ENCODE data around the gene CTIF.

Gene CTIF

DNA sequence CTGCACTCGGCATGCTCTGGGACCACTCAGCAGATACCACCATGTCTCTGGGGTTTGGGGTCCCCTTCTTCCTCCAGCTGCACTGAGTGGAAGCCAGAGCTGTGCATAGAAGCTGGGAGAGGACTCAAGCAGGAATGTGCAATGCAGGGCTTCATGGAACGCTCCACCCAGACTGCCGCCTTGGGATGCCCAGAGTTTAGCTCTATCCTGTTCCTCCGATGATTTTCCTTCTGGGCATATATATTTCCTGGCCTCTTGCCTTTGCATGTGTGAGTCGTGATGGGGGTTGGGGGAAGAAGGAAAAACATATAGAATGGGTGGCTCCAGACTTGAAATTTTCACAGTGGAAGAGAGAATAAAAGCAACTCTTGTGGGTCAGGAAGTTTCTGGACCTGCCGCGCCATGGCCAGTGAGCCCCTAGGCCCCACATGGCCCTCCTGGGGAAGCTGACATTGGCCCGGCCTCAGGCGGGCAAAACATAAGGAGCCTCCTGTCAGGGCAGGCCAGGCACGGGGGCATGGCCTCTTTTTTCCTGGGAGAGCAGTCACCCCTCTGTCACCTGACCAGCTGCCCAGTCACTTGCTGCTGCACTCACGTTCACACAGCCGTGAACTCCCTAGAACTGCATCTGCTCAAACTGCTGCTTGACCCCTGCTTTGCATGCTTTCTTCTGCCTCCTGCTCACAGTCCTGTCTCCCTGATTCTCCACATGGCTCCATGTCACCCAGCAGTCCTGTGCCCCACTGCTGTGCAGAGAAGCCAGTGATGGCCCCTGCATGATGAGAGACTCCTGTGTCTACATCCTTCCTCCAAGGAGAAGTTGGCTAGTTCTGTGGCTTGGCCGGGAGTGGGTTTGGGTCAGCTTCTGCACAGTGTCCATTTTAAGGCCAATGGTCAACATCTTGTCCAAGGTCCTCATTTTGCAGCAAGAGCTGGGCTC lies 197.8 kb downstream of the CTIF start:
- DNase-seq = no peak

DNA sequence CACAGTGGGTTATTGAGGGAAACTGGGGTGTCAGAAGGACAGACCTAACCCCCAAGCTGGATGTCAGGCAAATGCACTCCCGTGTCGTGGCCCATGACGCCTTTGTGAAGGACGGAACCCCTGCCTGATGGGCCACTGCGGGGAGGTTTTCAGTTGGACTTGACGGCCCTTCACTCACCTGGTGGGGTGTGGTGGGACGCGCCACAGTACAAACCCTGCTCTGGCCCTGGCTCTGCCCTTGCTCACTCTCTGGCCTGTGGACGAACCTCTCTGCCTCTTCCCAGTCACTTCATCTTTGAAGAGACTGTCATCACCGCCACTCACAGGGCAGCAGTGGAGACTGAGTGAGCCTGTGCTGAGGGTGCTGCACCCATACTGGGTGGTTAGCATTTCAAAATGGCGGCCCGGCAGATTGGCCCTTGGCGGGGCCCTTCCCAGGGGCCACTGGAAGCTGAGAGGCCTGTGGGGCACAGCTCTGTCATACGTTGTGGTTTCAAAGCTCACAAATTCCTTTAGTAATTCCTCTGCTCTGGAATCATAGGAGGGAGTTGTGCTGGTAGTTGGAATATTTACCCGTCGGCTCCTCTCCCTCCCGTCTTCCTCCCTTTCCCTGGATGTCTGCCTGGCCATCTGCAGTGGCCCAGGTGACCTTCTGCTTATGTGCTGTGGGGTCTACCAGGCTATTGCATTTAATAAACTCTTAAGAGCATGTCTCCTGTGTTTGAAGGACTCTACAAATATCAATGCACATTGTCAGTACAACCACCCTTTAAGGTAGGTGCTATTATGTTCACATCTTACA lies 200.6 kb downstream of the CTIF start:
- DNase-seq = no peak

DNA sequence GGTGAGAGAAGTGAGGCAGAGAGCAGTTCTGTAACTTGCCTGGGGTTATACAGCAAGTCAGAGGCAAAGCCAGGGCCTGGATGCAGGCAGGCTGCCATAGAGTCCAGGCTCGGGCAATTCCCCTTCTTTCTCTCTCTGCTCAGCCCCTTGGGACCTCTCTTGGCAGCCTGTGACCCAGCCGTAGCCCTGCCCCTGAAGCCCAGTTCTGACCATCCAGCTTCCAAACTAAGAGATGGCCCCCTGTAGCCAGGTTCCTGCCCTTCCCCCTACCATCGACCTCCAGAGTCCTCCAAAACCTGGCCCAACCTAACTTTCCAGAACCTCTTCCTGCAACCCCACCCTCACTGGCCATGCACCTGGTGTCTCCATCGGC lies 201.2 kb downstream of the CTIF start:
- no peak for DNase-seq

DNA sequence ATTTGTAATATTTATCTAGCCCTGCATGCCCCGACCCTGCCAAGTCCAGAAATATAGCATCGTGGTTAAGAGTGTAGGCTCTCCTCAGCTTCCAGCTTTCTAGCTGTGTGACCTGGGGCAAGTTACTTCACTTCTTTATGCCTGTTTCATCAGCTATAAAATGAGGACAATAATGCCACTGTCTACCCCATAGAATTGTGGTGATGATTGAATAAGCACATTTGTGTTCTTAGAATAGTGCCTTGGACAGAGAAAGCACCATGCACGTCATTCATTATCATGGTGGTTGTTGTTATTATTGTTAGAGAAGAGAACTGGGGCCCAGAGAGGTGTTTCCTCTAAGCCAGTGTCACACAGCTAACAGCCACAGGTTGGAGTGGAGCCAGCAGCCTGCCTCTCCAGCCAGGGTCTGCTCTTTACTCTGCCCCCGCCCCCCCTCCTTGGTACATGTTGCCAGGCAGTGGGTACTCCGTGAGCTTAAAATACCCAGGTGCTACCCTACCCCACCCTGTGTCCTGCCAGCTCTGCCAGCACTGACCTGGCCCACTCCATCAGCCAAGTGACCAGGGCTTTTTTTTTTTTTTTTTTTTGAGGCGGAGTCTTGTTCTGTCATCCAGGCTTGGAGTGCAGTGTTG lies 202.1 kb downstream of the CTIF start:
- DNase-seq = no peak

DNA sequence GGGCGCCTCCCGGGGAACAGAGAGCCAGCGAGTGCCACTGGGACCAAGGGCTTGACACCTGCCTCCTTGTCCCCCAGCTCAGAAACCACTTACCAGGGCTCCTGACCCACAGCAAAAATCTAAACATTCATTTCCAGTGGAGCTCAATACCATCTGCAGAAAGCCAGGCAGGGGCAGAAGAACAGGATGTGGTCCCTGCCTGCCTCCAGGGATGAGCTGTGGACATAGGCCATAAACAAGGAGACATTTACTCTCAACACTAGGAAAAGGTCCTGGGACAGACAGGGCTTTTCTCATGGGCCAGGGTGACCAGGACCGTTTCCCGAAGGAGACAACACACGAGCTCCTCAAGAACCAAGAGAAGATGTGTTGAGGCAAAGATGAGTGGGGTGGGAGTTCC lies 203.0 kb downstream of the CTIF start:
- DNase-seq = no peak

DNA sequence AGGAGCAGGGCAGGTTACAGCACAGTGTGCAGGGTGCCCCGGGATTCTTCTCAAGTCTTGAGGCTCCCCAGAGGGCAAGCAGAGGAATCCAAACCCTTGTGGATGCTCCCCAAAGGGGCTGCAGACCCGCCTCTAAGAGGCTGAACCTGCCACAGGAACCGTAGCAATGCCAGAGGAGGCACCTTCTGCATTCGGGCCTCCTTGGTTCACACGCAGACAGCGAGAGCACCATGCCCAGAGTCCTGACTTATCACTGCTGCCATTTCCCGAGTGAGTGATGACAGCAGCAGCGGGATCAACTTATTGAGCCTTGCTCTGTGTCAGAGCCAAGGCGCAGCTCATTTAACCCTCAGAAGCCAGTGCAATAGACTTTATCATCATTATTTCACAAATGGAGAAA lies 203.5 kb downstream of the CTIF start:
- DNase-seq = no peak

DNA sequence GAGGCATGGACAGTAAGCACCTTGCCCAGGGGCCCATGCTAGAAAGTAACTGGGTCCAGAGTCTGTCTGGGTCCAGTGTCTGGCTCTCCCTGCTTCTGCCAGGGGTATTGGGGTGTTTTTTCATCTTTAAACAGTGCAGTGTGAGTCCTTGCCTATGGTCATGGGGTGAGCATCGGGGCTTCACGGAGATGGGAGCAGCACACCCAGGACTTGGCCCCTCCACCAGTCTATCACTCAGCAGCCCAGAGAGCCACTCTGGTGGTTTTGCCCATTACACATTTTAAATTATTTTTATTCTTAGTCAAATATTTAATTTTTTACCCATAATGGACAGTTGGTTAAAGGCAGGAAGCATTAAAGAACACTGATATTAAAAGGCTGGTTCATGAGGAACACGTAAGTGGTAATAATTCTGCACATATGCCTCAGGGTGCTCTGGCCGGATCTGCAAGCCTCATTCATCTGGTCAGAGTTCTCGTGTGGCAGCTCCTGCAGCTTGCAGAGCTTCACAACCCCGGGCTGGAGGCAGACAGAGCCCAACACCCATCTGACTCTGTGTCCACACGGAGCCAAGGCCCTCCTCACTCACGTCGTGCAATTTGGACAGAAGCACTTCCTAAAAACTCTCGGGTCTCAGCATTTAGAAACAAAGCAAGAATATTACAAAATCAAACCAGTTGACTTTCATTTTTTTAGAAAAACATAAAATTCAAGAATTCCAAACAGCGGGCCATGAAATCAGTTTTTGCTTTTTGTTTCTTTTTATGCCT lies 204.1 kb downstream of the CTIF start:
- DNase-seq = no peak

DNA sequence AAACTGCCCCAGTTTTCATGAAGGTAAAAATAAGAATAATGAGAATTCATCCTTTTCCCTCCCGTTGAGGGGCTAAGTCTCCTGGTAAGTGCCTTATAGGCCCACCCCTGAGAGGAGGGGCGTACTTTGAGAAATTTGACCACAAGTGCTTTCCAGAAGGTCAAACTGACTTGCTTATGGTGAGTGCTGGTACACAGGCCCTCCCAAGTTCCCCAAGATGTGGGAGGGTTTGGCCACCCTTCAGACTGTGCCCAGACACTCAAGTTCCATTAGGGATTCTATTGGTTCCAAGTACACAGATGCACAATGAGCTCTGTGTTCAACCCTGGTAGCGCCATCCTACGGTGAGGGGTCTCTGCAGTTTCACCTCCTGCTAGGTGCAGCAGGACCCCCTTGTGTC lies 205.1 kb downstream of the CTIF start:
- no peak for DNase-seq

DNA sequence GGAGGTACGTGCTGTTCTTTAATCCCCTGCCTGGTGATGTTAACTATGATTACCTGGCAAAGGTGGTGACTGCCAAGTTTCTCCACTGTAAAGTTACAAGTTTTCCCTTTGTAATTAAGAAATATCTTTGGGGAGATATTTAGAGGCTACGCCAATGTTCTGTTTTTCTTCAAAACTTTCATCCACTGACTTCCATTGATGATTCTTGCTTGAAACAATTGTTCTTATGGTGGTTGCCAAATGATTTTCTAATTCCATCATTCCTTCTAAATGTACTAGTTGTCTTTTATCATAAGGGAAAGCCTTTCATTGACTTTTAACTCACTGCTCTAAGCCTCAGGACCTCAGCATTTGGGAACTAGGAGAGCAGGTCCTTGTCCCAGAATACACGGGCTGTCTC lies 206.5 kb downstream of the CTIF start:
- DNase-seq = no peak

DNA sequence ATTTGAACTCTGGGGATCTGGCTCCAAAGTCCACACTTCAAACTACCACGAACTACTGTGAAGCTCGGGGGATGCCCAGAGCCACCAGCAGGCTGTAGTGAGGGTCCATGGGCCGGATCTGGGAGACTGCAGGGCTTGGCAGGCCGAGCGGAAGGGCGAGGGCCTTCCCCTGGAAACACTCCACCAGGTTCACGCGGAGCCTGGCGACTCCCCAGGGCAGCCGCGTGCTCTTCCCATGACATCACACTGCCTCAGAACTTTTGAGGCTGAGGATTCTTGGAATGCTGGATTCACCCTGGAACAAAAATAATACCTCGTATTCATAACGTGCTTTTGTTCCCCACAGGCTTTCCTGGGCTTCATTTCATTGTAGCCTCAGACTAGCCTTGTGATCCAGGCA lies 210.9 kb downstream of the CTIF start:
- no peak for DNase-seq

DNA sequence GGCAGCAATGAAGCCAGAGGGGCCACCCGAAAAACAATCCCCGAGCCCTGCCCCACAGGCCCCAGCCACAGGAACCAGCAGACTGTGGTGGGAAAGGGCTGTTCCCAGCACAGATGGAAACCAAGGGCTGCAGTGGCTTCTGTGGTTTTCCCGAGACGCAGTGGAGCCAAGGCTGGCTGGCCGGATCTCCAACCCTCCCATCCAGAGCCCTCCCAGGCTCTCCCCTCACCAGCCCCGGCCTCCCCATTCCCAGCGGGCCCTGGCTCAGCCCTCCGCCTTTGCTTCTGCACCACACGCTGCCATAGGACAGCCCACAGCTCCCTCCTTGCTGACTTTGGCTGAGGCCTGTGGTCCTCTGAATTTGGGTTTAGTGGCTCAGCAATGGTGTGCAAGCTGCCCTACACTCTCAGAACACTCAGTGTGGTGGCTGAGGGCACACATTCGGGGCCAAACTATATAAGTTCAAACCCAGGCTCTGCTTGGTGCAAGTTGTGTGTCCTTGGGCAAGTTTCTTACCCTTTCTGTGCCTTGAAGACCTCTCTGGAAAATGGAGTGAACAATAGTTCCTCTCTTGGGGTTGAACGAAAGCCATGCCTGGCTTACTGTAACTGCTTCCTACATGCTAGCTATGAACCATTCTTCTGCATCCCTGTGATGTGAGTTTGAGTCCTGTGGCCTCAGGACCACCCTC lies 211.8 kb downstream of the CTIF start:
- no peak for DNase-seq

DNA sequence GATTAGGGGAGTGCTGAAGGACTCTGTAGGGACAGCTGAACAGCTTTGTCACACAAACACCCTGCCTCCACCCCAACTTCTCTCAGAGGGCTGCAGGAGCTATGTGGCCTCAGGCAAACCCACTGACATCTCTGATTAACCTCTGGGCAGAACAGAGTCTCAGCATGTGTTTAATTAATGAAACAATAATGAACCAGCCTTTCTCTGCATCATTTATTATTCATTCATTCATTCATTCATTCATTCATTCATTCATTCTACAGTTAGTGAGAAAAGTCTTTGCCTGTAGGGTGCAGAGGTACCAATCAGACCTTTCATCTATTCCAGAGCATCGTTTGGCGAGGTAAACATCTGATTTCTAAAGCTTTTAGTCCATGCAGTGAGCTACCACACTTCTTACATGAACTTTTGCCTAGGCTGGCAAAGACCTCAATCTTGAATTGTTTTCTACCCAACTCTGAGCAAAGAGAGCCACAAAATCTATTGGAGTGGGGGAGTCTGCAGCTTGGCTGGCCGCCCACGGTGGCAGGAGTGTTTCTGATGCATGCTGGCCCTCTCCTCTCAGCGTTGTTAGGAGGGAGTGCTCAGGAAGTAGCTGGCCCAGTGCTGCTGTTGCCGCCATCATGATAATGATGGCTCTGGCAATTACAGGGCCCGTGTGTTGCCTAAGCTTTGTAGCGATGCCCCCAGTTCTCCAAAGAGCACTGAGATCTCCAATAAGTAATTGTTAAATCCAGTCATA lies 213.1 kb downstream of the CTIF start:
- no peak for DNase-seq

DNA sequence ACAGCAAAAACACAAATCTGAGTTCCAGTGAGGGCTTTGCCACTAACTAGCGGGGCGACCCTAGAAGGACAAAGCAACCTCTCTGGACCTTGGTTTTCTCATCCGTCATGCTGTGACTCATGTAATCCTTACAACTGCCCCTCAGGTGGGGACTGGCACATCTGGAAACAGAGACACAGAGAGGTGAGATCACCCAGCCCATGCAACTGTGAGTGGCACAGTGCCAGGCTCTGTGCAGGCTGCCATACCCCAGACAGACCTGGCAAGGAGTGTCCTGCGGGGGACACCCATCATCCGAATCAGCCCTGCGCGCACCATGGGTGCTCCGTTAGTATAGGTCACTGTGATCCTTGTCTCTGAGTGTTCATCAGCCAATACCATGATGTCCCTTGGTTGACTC lies 213.6 kb downstream of the CTIF start:
- DNase-seq = no peak

DNA sequence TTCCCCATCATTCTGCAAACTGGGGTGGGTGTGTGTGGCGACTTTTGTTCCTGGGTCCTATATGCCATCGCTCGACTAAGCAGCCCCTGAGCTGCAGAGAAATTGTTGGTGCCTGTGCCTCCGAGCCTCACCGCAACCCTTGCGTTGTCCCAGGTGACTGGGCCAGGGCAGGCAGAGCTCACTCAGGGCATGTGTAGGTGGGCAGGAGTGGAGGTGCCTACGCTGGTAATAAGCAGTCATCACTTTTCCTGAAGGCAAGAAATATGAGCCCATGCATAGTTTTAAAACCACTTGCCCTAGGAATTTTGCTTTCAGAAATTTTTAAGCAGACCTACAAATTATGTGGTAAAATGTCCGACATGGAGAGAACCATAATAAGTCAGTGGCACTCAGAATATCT lies 214.1 kb downstream of the CTIF start:
- DNase-seq = no peak

DNA sequence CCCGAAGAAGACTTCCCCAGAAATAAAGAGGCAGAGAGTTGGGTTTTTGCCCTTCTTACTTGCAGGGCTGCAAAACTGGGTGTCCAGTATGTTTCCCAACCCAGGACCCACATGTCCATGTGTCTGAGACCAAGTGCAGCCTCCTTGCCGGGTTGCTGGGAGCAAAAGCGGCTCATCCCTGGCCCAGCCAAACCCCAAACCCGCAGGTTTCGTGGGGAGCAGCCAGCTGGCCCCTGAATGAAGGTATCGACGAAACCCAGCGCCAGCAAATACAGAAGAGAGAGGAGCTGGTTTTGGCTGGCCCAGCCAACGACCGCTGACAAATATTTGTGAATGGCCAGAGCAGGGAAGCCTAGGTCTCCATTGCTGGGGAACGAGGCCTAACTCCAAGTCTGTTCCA lies 214.9 kb downstream of the CTIF start:
- no peak for DNase-seq

DNA sequence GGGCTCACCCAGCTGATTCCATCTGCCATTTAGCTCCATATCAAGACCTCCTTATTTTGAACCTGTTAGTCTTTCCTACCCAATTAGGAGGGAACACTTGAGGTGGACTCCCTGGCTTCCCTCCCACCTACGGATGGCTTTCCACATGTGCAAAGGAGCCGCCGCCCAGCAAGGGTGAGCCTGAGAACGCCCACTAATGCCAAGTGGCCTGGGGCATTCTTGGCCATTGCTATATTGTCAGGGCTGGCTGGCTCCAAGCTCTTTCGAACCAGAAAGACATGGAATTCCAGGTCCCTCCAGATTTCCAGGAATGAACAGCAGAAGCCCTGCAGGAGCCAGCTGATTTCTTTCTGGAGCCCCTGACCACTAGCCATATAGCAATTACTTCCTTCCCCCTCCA lies 215.7 kb downstream of the CTIF start:
- no peak for DNase-seq

DNA sequence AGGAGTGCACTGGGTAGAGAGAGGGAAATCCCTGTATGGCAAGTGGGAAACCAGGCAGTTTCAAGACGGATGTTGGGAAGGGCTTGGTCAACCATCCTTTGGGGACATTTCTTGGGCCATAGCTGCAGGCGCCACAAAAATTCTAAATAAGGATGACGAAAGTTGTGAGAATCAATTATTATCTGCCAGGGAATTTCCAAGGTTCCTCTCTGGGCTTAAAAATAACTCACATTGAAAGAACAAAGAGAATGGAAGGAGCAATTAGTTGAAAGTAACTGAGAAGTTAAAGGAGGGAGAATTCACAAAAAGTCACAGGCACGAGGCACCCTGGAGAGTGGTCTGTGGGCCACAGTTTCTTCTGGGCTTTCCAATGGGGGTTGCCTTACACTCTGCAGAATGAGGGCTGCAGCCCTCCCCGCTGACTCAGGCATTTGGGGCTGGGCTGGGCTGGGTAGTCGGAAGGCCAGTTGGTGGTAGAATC lies 216.2 kb downstream of the CTIF start:
- no peak for DNase-seq

DNA sequence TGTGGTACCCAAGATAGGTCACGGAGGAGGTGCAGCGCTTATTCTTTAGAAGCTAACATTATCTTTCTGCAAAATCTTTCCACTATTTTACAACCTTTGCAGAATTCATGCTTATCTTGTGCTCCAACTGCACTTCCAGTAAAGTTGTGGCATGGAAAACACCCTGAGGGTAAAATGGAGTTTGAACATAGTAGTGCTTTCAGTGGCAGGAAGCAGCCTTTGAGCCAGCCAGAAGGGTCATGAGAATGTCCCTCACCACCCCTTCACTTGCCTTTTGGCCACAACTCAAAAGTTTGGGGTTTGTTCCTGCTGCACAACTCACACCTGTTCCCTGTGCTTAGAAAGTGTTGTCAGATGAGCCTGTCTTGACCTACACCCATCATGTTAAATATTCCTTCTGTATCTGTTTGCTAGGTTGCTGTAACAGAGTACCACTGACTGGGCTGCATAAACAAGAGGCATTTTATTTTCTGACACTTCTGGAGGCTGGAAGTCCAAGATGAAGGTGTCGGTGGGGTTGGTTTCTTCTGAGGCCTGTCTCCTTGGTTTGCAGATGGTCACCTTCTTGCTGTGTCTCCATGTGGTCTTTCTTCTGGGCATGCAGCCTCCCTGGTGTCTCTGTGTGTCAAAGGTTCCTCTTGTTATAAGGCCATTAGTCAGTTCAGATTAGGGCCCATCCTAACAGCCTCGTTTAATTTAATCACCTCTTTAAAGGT lies 217.8 kb downstream of the CTIF start:
- no peak for DNase-seq

DNA sequence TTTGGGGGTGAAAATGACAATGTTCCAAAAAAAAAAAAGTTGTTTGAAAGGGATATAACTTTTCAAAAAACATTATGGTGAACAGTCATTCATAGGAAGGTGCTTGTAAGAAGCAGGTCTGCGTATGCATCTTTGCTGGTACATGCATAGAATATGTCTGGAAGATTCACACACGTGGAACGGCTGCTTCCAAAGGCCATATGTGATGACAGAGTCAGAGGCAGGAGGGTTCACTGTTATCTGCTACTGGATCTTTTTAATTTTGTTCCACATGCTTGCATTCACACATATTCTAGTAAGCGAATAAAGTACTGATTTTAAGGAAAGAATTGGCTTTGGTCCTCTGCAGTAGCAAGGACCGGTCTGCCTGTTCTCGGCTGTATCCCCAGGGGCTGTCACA lies 218.5 kb downstream of the CTIF start:
- DNase-seq = no peak

DNA sequence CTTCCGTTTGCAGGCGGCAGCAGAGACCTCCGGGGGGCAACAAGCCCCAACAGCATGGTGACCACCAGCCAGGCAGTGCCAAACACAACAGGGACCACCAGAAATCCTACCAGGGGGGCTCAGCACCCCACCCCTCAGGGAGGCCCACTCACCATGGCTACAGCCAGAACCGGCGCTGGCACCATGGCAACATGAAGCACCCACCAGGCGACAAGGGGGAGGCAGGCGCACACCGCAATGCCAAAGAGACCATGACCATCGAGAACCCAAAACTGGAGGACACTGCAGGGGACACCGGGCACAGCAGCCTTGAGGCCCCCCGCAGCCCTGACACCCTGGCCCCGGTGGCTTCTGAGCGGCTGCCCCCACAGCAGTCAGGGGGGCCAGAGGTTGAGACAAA lies 219.1 kb downstream of the CTIF start:
- DNase-seq = no peak

DNA sequence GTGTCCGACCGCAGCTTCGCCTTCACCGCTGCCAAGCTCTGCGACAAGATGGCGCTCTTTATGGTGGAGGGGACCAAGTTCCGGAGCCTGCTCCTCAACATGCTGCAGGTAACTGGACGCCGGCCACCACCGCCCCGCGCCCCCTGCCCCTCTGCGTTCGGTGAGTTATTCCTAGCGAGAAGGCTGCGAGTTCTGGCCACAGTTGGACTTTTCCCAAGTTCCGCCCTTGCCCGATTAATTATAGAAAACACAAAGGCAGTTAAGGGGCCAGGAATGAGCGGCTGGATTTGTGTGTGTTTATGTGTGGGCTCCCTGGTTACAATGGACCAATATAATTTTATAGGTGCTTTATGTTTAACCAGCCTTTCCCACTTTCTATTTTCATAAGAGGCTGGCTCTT lies 222.8 kb downstream of the CTIF start:
- no peak for DNase-seq

Measured in SIG-M5 (cell line).